Germinal center (tissue), 1 donor: ENCODE measurements around the gene SMOC1.
"Not testable (repeated sequence)": the region's sequence is repeated elsewhere in the genome, so short reads cannot be mapped to it uniquely, and the experiment has no call there.

ENCODE experiments used
- DNase-seq: peaks from one replicate; pipeline ENCODE4 v3.0.0; 2012; ENCODE audit warnings: mixed read lengths, low spot score

Gene SMOC1

GRCh38 chr14:69901113-69901951, 22.1 kb downstream of the SMOC1 start:
- DNase-seq: no peak

DNA sequence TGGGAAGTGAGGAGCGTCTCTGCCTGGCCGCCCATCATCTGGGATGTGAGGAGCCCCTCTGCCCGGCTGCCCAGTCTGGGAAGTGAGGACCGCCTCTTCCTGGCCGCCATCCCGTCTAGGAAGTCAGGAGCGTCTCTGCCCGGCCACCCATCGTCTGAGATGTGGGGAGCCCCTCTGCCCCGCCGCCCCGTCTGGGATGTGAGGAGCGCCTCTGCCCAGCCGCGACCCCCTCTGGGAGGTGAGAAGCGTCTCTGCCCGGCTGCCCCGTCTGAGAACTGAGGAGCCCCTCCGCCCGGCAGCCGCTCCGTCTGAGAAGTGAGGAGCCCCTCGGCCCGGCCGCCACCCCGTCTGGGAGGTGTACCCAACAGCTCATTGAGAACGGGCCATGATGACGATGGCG, 23.8 kb downstream of the SMOC1 start:
- DNase-seq: not testable (repeated sequence)

DNA sequence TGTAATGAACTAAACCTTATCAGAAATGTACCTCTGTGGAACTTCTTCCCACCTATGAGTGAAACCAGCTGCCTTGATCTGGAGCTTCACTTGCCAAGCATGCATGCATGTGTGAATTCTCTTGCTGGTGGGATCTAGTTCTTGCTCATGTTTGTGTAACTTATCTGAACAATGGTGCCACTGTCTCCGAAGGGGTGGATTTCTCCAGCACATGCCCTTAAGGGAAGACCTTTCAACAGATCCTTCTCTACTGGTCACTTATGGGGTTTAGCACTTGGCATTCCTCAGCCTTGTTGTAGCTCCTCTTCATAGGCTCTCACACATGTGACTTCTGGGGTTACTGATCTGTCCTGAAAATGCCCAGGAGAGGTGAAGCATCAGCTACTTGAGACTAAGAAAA, 25.0 kb downstream of the SMOC1 start:
- DNase-seq: no peak

DNA sequence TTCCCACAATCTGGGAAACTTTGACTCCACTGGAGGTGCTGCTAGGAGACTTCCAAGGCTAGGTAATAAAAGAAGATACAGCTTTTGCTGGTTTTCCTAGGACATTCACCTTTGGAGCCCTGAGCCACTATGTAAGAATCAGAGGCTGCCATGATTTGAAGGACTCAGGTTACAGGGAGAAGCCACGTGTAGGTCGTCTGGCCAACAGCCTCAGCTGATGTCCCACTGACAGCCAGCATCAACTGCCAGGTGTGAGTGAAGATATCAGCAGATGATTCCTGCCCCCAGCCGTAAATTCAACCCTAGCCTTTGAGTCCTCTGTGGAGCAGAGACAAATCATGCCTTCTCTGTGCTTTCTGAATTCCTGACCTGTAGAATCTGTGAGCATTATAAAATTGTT, 27.0 kb downstream of the SMOC1 start:
- no peak for DNase-seq

DNA sequence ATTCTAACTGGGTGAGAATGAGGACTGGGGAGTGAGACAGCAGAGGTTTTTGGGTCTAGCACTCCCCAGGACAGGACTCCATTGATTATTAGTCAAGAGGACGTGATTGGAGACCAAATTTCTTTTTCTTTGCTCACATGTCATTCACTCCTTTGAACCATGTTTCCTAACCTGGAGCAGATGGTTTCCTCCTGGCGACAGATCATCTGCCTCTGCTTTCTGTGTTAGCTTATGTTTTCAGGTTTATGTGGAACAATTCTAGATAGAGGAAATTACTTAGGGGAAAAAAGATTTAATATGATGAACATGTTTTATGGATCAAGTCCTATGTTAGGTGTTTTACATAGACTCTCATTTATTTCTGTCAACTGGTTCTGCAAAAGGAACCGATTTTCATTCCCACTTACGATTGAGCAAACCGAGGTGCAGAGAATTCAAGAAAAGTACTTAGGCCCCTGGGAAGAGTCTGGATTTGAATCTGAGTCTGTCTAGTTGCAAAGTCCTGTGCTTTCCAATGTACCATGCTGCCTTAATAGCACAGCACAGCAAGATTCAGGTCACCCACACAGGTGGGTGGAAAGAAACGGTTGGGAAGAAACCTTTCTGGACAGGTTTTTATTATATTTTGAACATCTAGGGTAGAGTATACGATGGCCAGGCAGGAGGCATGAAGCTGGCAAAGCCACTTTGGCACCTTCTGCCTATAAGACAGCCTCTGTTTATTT, 30.8 kb downstream of the SMOC1 start:
- DNase-seq: no peak

GRCh38 chr14:69910871-69911270, 31.7 kb downstream of the SMOC1 start:
- no peak for DNase-seq

DNA sequence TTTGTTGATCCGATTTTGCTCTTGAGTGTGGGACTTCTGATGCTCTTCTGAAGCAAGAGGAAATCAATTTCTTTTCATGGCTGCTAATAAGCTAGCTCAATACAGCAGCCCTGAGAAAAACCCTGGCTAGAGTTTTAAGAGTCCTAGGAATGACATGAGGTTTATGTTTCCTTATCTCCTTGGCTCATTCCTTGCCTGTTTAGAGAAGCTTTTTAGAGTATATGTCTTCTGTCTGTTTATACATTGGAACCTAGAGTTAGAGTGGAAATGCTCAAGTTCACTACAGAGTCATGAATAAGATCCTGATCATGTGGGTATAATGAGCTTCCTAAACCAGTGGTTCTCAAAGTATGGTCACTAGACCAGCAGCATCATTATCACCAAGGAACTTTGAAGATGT, 34.5 kb downstream of the SMOC1 start:
- no peak for DNase-seq

DNA sequence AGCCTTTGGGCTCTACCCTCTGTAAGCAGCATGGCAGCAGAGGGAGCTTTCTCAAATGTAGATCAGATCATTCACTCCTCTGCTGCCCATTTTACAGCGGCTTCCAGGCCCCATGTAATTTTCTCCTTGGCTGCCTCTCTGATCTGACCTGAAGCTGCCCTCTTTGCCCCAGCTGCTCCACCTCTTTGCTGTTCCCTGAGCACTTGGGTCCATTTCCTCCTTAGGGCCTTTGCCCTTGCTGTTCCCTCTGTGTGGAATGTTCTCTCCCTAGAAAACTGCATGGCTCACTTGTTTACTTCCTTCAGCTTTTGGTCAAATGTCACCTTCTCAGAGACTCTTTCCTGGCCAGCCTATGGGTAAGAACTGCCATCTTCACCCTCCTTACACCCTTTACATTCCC, 37.2 kb downstream of the SMOC1 start:
- DNase-seq: no peak

- no peak for DNase-seq
Measured at GRCh38 chr14:69917287-69917686, 38.1 kb downstream of the SMOC1 start.

DNA sequence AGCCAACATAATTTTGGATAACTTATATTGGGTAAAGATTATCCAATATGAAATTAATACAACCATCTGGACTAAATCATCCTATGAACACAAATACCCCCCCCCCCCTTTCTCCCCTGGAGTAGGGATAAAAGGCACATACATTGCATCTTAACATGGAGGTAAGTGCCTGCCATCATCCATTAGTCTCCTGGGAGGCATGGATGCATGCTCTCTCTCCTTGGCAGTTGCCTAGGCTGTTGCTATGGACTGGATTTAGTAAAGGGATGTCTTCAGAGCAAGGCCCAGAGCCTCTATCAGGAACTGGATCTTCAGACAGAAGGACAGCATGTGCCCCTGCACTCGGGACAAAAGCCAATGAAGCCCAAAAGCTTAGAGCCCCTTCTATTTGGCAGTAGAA, 40.6 kb downstream of the SMOC1 start:
- DNase-seq: no peak

DNA sequence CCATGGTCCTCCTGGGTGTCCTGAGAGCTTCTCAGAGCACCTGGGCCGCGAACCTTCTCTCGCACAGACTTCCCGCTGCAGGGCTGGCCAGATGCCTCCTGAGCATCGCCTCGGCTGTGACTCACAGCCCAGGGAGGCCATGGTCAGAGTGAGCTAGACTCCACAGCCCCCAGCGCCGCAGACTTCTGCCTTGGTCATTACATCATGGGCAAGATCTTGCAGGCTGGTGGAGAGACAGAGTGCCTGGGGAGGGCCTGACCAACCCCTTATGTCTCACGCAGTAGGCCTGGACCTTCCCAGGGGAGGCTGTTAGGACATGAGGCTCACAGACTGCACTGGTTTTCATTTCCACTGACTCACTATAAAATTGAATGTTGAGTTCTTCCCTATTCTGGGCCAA, 41.8 kb downstream of the SMOC1 start:
- no peak for DNase-seq

- no peak for DNase-seq
Measured at GRCh38 chr14:69922198-69922597, 43.0 kb downstream of the SMOC1 start.

DNA sequence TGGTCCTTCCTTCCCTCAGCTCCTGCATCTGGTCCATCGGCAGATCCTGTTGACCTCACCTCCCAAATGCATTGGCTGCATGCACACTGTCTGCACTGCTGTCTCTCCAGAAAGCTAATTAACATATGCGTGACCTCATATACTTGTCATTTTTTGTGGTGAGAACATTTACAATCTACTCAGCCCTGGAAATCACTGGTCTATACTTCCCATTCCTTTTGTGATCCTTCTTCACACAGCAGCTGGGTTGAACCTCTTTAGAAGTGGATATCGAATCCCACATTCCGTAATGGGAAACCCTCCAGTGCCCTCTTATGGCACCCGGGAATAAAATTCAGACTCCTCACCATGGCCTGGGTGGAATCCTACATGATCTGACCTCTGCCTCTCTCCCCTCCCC, 45.0 kb downstream of the SMOC1 start:
- DNase-seq: no peak

DNA sequence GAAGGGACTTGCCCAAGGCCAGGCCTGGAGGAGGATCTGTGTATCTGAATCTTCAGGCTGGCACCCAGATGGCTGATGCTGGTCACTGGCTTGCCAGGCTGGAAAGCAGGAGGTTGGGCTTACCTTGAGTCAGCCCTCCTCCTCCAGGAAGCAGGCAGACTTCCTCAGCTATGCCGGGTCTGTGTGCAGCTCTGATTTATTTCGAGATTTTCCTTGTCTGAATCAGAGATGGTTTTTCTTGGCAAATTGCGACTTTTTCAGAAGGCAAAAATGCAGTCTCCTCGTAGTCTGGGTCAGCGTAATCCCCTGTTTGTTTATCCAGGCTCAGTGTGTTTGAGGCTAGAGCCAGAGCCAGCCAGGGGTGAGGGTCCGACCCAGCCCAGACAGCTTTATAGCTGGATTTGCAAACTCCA, 48.9 kb downstream of the SMOC1 start:
- DNase-seq: no peak

- no peak for DNase-seq
Measured at GRCh38 chr14:69930780-69931379, 51.7 kb downstream of the SMOC1 start.

- no peak for DNase-seq
Measured at GRCh38 chr14:69931960-69932359, 52.7 kb downstream of the SMOC1 start.

- no peak for DNase-seq
Measured at GRCh38 chr14:69932391-69932790, 53.2 kb downstream of the SMOC1 start.

GRCh38 chr14:69933623-69934275, 54.5 kb downstream of the SMOC1 start:
- DNase-seq: no peak

- no peak for DNase-seq
Measured at GRCh38 chr14:69937367-69938081, 58.3 kb downstream of the SMOC1 start.

- DNase-seq: no peak
Measured at GRCh38 chr14:69938751-69939150, 59.5 kb downstream of the SMOC1 start.

- DNase-seq: no peak
Measured at GRCh38 chr14:69941768-69942742, 62.8 kb downstream of the SMOC1 start.
